Immature natural killer cell (primary cell): ENCODE results near the gene CLPTM1L. TPM values are rescaled to one million over a fixed set of nuclear protein-coding genes. Genes with fewer than 3 reads are reported as not detected.

Experiments used
- DNase-seq, 3 donors: peaks; one replicate each; pipeline ENCODE4 v3.0.0; 2022; ENCODE audit warnings: mixed read lengths in 1 of 3
- H3K27ac Mint-ChIP-seq, 6 donors: one replicate each; pipeline ENCODE4 v1.8.0; 2020; ENCODE audit warnings: mixed read lengths in 6 of 6, mild to moderate bottlenecking in 5 of 6, inconsistent platforms in 4 of 6, moderate library complexity in 3 of 6
- H3K27me3 Mint-ChIP-seq, 3 donors: one replicate each; pipeline ENCODE4 v1.8.0; 2020 to 2021; ENCODE audit warnings: low read depth in 3 of 3, mild to moderate bottlenecking in 3 of 3, mixed read lengths in 3 of 3, moderate library complexity in 3 of 3, inconsistent platforms in 1 of 3
- H3K36me3 Mint-ChIP-seq, 3 donors: one replicate each; pipeline ENCODE4 v1.8.0; 2020; ENCODE audit warnings: mixed read lengths in 3 of 3, inconsistent platforms in 2 of 3, mild to moderate bottlenecking in 2 of 3
- H3K4me1 Mint-ChIP-seq, 2 donors: one replicate each; pipeline ENCODE4 v1.8.0; 2020; ENCODE audit warnings: inconsistent platforms in 2 of 2, mild to moderate bottlenecking in 2 of 2, mixed read lengths in 2 of 2, moderate library complexity in 1 of 2
- H3K4me3 Mint-ChIP-seq, 5 donors: one replicate each; pipeline ENCODE4 v1.8.0; 2020; ENCODE audit warnings: mild to moderate bottlenecking in 5 of 5, mixed read lengths in 5 of 5, inconsistent platforms in 3 of 5, moderate library complexity in 3 of 5
- H3K9me3 Mint-ChIP-seq, 6 donors: one replicate each; pipeline ENCODE4 v1.8.0; 2020; ENCODE audit warnings: mild to moderate bottlenecking in 6 of 6, mixed read lengths in 6 of 6, inconsistent platforms in 4 of 6, moderate library complexity in 3 of 6
- polyA plus RNA-seq, 3 donors: library from polyadenylated mRNA; unstranded; fragments of 300-500 nt; fragmentation: Illumina TruSeq; gene quantifications; one replicate each; pipeline ENCODE4 v1.2.3, GENCODE V29; 2021

Gene CLPTM1L
- polyA plus RNA-seq, 3 donors from 2014 or later, result 25.9 to 61.6 (median 35.7) TPM

- no peak overlapping the region for H3K4me3 Mint-ChIP-seq
- H3K27ac Mint-ChIP-seq, result no peak overlapping the region
- no peak for DNase-seq
- H3K36me3 Mint-ChIP-seq, result peaks cover 43 to 61% (median 46%) of the 10 kb centered on the region in 3 donors
- H3K9me3 Mint-ChIP-seq, result no peaks in the 10 kb centered on the region
- H3K4me1 Mint-ChIP-seq, result peaks cover 8 to 17% of the 10 kb centered on the region in 2 donors
- peaks cover 0 to 6% (median 5%) of the 10 kb centered on the region in 3 donors for H3K27me3 Mint-ChIP-seq
Observed at GRCh38 chr5:1321576-1321975, 23.3 kb downstream of the CLPTM1L start.

- H3K36me3 Mint-ChIP-seq, result peaks cover 36 to 59% (median 46%) of the 10 kb centered on the region in 3 donors
- no peak overlapping the region for H3K27ac Mint-ChIP-seq
- peaks cover 17 to 20% of the 10 kb centered on the region in 2 donors for H3K4me1 Mint-ChIP-seq
- no peak for DNase-seq
- no peak overlapping the region for H3K4me3 Mint-ChIP-seq
- H3K27me3 Mint-ChIP-seq, result peaks cover 0 to 9% (median 5%) of the 10 kb centered on the region in 3 donors
- no peaks in the 10 kb centered on the region for H3K9me3 Mint-ChIP-seq
Observed at GRCh38 chr5:1320436-1321344, 24.2 kb downstream of the CLPTM1L start.

GRCh38 chr5:1319436-1320256 is 25.3 kb downstream of the CLPTM1L start:
- no peak for DNase-seq
- peaks cover 0 to 11% (median 5%) of the 10 kb centered on the region in 3 donors for H3K27me3 Mint-ChIP-seq
- peaks cover 35 to 59% (median 45%) of the 10 kb centered on the region in 3 donors for H3K36me3 Mint-ChIP-seq
- peaks cover 28 to 31% of the 10 kb centered on the region in 2 donors for H3K4me1 Mint-ChIP-seq
- H3K9me3 Mint-ChIP-seq, result no peaks in the 10 kb centered on the region
- no peak overlapping the region for H3K27ac Mint-ChIP-seq
- no peak overlapping the region for H3K4me3 Mint-ChIP-seq

- Mint-ChIP-seq H3K9me3 (no peaks in the 10 kb centered on the region), H3K27ac (no peak overlapping the region), H3K36me3 (peaks cover 26 to 51% (median 40%) of the 10 kb centered on the region in 3 donors), H3K4me1 (peaks cover 37 to 39% of the 10 kb centered on the region in 2 donors), H3K27me3 (peaks cover 0 to 15% (median 5%) of the 10 kb centered on the region in 3 donors), H3K4me3 (no peak overlapping the region)
- DNase-seq, result no peak
Observed at GRCh38 chr5:1318659-1319251, 26.1 kb downstream of the CLPTM1L start.

GRCh38 chr5:1317921-1318565 is 26.9 kb downstream of the CLPTM1L start:
- DNase-seq, result no peak
- H3K4me3 Mint-ChIP-seq, result no peak overlapping the region
- H3K9me3 Mint-ChIP-seq, result no peaks in the 10 kb centered on the region
- H3K36me3 Mint-ChIP-seq, result peaks cover 25 to 51% (median 40%) of the 10 kb centered on the region in 3 donors
- H3K4me1 Mint-ChIP-seq, result peaks cover 44 to 46% of the 10 kb centered on the region in 2 donors
- H3K27me3 Mint-ChIP-seq, result peaks cover 4 to 19% (median 8%) of the 10 kb centered on the region in 3 donors
- H3K27ac Mint-ChIP-seq, result no peak overlapping the region

GRCh38 chr5:1316588-1317340 is 28.1 kb downstream of the CLPTM1L start:
- H3K36me3 Mint-ChIP-seq, result peaks cover 24 to 49% (median 40%) of the 10 kb centered on the region in 3 donors
- peaks cover 56 to 59% of the 10 kb centered on the region in 2 donors for H3K4me1 Mint-ChIP-seq
- peak overlapping the region in 1 of 6 donors; percentile 17 for H3K27ac Mint-ChIP-seq
- peaks cover 0 to 3% (median 1%) of the 10 kb centered on the region in 6 donors for H3K9me3 Mint-ChIP-seq
- no peak for DNase-seq
- H3K27me3 Mint-ChIP-seq, result peaks cover 7 to 22% (median 13%) of the 10 kb centered on the region in 3 donors
- peak overlapping the region; percentile 63 to 81 (median 73) for H3K4me3 Mint-ChIP-seq

- Mint-ChIP-seq H3K4me1 (peaks cover 57 to 61% of the 10 kb centered on the region in 2 donors), H3K27me3 (peaks cover 7 to 22% (median 17%) of the 10 kb centered on the region in 3 donors), H3K9me3 (peaks cover 3 to 10% (median 7%) of the 10 kb centered on the region in 6 donors), H3K27ac (peak overlapping the region in 1 of 6 donors; percentile 24), H3K36me3 (peaks cover 18 to 41% (median 33%) of the 10 kb centered on the region in 3 donors), H3K4me3 (peak overlapping the region; percentile 63 to 81 (median 73))
- peak; percentile 13 to 36 (median 23) for DNase-seq
Observed at GRCh38 chr5:1315709-1316587, 29.0 kb downstream of the CLPTM1L start.

GRCh38 chr5:1315018-1315708 is 29.7 kb downstream of the CLPTM1L start:
- Mint-ChIP-seq H3K36me3 (peaks cover 12 to 33% (median 25%) of the 10 kb centered on the region in 3 donors), H3K9me3 (peaks cover 3 to 17% (median 13%) of the 10 kb centered on the region in 6 donors), H3K27ac (no peak overlapping the region), H3K4me3 (peak overlapping the region; percentile 63 to 81 (median 73)), H3K27me3 (peaks cover 9 to 21% (median 19%) of the 10 kb centered on the region in 3 donors), H3K4me1 (peaks cover 57 to 64% of the 10 kb centered on the region in 2 donors)
- no peak for DNase-seq

GRCh38 chr5:1314564-1314982 is 30.3 kb downstream of the CLPTM1L start:
- no peak overlapping the region for H3K27ac Mint-ChIP-seq
- H3K27me3 Mint-ChIP-seq, result peaks cover 9 to 21% (median 19%) of the 10 kb centered on the region in 3 donors
- H3K4me1 Mint-ChIP-seq, result peaks cover 57 to 64% of the 10 kb centered on the region in 2 donors
- no peak for DNase-seq
- H3K36me3 Mint-ChIP-seq, result peaks cover 9 to 30% (median 23%) of the 10 kb centered on the region in 3 donors
- peaks cover 3 to 21% (median 14%) of the 10 kb centered on the region in 6 donors for H3K9me3 Mint-ChIP-seq
- peak overlapping the region in 4 of 5 donors; percentile 73 to 83 (median 80) for H3K4me3 Mint-ChIP-seq

- peaks cover 3 to 21% (median 14%) of the 10 kb centered on the region in 6 donors for H3K9me3 Mint-ChIP-seq
- H3K4me1 Mint-ChIP-seq, result peaks cover 57 to 64% of the 10 kb centered on the region in 2 donors
- H3K36me3 Mint-ChIP-seq, result peaks cover 9 to 22% (median 12%) of the 10 kb centered on the region in 3 donors
- peaks cover 9 to 21% (median 18%) of the 10 kb centered on the region in 3 donors for H3K27me3 Mint-ChIP-seq
- DNase-seq, result peak; percentile 80 to 81 (median 80)
- peak overlapping the region; percentile 32 to 87 (median 79) for H3K27ac Mint-ChIP-seq
- peak overlapping the region; percentile 76 to 83 (median 80) for H3K4me3 Mint-ChIP-seq
Observed at GRCh38 chr5:1312993-1313833, 31.7 kb downstream of the CLPTM1L start.
